Endothelial cell of umbilical vein (primary cell): Measurements from ENCODE around the gene TTLL5. TPM values are rescaled to one million over a fixed set of nuclear protein-coding genes. Genes with fewer than 3 reads are reported as not detected.

Experiments
- BruUV-seq: library from RNA; stranded (reverse); fragments of 400-500 nt; replicated peaks from 2 replicates; lab custom pipeline; 2021; lab: Mats Ljungman, UMichigan
- CTCF ChIA-PET: fragments of 300-600, 350-600 bp; sonication (Branson Sonifier 250); formaldehyde crosslinking; loops from one replicate; lab custom pipeline; 2021; ENCODE audit warnings: antibody characterized with exemption, inconsistent platforms; lab: Charles Lee
- POLR2A ChIA-PET: fragments of 300-600, 350-600 bp; sonication (Branson Sonifier 250); formaldehyde crosslinking; loops from one replicate; lab custom pipeline; 2021; ENCODE audit warnings: antibody characterized with exemption, inconsistent platforms; lab: Charles Lee
- DNase-seq: peaks from one replicate; pipeline ENCODE4 v3.0.0-alpha.2; 2011; ENCODE audit warnings: low read depth, low spot score
- FAIRE-seq: peaks from 2 replicates; lab custom pipeline; 2011; peaks lifted over from hg19 to GRCh38; lab: Jason Lieb, UNC
- H2AFZ ChIP-seq: 2 replicates; pipeline ENCODE4 v1.6.0; 2012; ENCODE audit warnings: low read depth, low read length, control low read depth, inconsistent platforms
- H3K27ac ChIP-seq: 2 replicates; pipeline ENCODE4 v1.5.1; 2011; ENCODE audit warnings: low read depth, mild to moderate bottlenecking, control low read depth, low read length, moderate library complexity; ENCODE audit not compliant: insufficient read depth
- H3K27me3 ChIP-seq, 2 experiments: 2 replicates each; pipeline versions ENCODE4 v1.6.0 to v1.6.1; 2011; ENCODE audit warnings: low read length in 2 of 2, mixed read lengths in 1 of 2; ENCODE audit not compliant: control insufficient read depth in 2 of 2, insufficient read depth in 2 of 2
- H3K36me3 ChIP-seq, 2 experiments: 2 replicates in 1 of 2; 3 replicates in 1 of 2; pipeline ENCODE4 v1.5.1; 2011; ENCODE audit warnings: low read length in 2 of 2, mild to moderate bottlenecking in 1 of 2, moderate library complexity in 1 of 2; ENCODE audit not compliant: control insufficient read depth in 2 of 2, insufficient read depth in 2 of 2; ENCODE audit errors: extremely low read depth in 1 of 2
- H3K4me1 ChIP-seq: 3 replicates; pipeline ENCODE4 v1.5.1; 2011; ENCODE audit warnings: mild to moderate bottlenecking, low read length; ENCODE audit not compliant: control insufficient read depth, insufficient read depth; ENCODE audit errors: extremely low read depth
- H3K4me2 ChIP-seq: 2 replicates; pipeline ENCODE4 v1.6.1; 2011; ENCODE audit warnings: low read length, control low read depth, mixed read lengths; ENCODE audit not compliant: insufficient read depth
- H3K4me3 ChIP-seq, 3 experiments: fragments of 200-600 bp in 1 of 3; sonication (generic), shearing (Covaris generic) in 1 of 3; replicated peaks in 1 of 3; 2 replicates each; pipeline ENCODE4 v1.5.1; 2011 to 2016; ENCODE audit warnings: control low read depth in 3 of 3, low read length in 3 of 3, mild to moderate bottlenecking in 2 of 3, inconsistent platforms in 1 of 3, low read depth in 1 of 3, moderate library complexity in 1 of 3; ENCODE audit not compliant: insufficient read depth in 1 of 3
- H3K79me2 ChIP-seq: 2 replicates; pipeline ENCODE4 v1.6.0; 2012; ENCODE audit warnings: low read length, inconsistent platforms; ENCODE audit not compliant: control insufficient read depth, insufficient read depth
- H3K9ac ChIP-seq: replicated peaks from 2 replicates; pipeline ENCODE3; 2011; ENCODE audit warnings: low read length, control low read depth; ENCODE audit not compliant: insufficient read depth; ENCODE audit errors: extremely low read depth
- H3K9me1 ChIP-seq: replicated peaks from 3 replicates; pipeline ENCODE4 v1.6.0; 2011; ENCODE audit warnings: mild to moderate bottlenecking, low read length; ENCODE audit not compliant: control insufficient read depth, insufficient read depth; ENCODE audit errors: extremely low read depth
- H3K9me3 ChIP-seq: replicated peaks from 2 replicates; pipeline ENCODE4 v1.5.1; 2012; ENCODE audit warnings: low read length, inconsistent platforms; ENCODE audit not compliant: control insufficient read depth, insufficient read depth
- H4K20me1 ChIP-seq: replicated peaks from 2 replicates; pipeline ENCODE3; 2011; ENCODE audit warnings: mild to moderate bottlenecking, low read length; ENCODE audit not compliant: control insufficient read depth, insufficient read depth; ENCODE audit errors: extremely low read depth
- EZH2 ChIP-seq: IDR thresholded peaks from 2 replicates; pipeline ENCODE4 v1.6.1; 2012; ENCODE audit warnings: borderline replicate concordance, low read depth, mild to moderate bottlenecking, moderate library complexity, low read length, inconsistent platforms; ENCODE audit not compliant: severe bottlenecking
- FOS ChIP-seq: IDR thresholded peaks from 2 replicates; pipeline ENCODE4 v1.6.1; 2011; ENCODE audit warnings: mild to moderate bottlenecking, low read length, moderate library complexity, borderline replicate concordance; ENCODE audit not compliant: insufficient read depth
- GATA2 ChIP-seq: IDR thresholded peaks from 2 replicates; pipeline ENCODE4 v1.7.0; 2011; ENCODE audit warnings: low read depth, mild to moderate bottlenecking, moderate library complexity, mixed read lengths, low read length; ENCODE audit not compliant: insufficient read length, insufficient read depth
- JUN ChIP-seq: IDR thresholded peaks from 2 replicates; pipeline ENCODE4 v1.6.1; 2011; ENCODE audit warnings: borderline replicate concordance, low read depth; ENCODE audit not compliant: insufficient read length, insufficient read depth
- MYC ChIP-seq: IDR thresholded peaks from one replicate; pipeline ENCODE4 v1.6.1; 2011; ENCODE audit warnings: mild to moderate bottlenecking, low read depth, low read length
- POLR2A ChIP-seq: IDR thresholded peaks from 2 replicates; pipeline ENCODE4 v1.6.1; 2012; ENCODE audit warnings: low read depth, mild to moderate bottlenecking, control low read depth, low read length
- POLR2AphosphoS5 ChIP-seq: IDR thresholded peaks from 2 replicates; pipeline ENCODE4 v1.6.1; 2012; ENCODE audit warnings: low read depth, mild to moderate bottlenecking, control low read depth, low read length, moderate library complexity; ENCODE audit not compliant: insufficient read depth
- dilution Hi-C: fragments of 300-500 bp; cut with MboI; formaldehyde crosslinking; loops from one replicate; pipeline ENCODE4 v1.15.0; 2019; ENCODE audit warnings: low sequenced_read_pairs; ENCODE audit not compliant: extremely low pct_ligation_motif_present
- intact Hi-C: fragments of 100-400 bp; cut with micrococcal nuclease; formaldehyde crosslinking; loops from one replicate; pipeline ENCODE4 v1.10.0; 2022
- polyA plus RNA-seq, 4 experiments: library from polyadenylated mRNA; depleted of rRNA in 3 of 4; stranded (reverse) in 3 of 4; unstranded in 1 of 4; fragments of >200 nt; gene quantifications; 2 replicates each; pipeline versions ENCODE4 v1.2.1 to v1.2.3, GENCODE V29; 2011 to 2012; ENCODE audit warnings: missing spikeins in 1 of 4
- total RNA-seq: library from RNA; stranded (reverse); gene quantifications from 2 replicates; pipeline ENCODE4 v1.2.3, GENCODE V29; 2021
- TF ChIP-seq, protein P1 (sequence below), 2 donors: IDR thresholded peaks; 1 replicate in 1 of 2; 2 replicates in 1 of 2; pipeline ENCODE4 v1.5.1; 2011; ENCODE audit warnings: low read length in 2 of 2, mild to moderate bottlenecking in 2 of 2, moderate library complexity in 2 of 2, control low read depth in 1 of 2, inconsistent platforms in 1 of 2, low read depth in 1 of 2; ENCODE audit not compliant: insufficient read depth in 1 of 2; ENCODE audit errors: extremely low read depth in 1 of 2
- TF ChIP-seq, protein P2 (sequence below): IDR thresholded peaks from 2 replicates; pipeline ENCODE4 v1.6.1; 2011; ENCODE audit not compliant: insufficient read depth, insufficient read length

The TTLL5 gene
- total and polyA plus RNA-seq, 2 donors (not counting 3 experiments of a cell fraction or from before 2014, with no cell fraction given), result 33.2 to 93.6 TPM

DNA sequence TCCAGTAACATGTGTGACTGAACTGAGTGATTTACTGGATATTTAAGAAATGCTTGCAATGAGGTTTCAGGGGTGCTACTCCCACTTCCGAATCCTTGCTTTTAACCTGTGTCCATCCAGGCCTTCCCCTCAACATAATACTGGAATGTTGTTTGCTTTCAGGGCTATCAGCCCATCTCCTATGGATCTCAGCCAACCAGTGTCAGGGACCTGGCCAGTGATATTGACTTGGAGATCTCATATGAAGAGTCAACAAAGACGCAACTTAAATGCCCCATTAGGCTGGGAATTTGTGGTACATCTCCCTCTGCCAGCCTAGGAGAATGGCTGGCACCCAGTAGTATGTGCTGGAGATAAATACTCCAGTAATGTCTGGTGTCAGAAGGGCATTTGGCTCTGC lies 323.6 kb downstream of the TTLL5 start:
- ChIA-PET POLR2A (no interaction called here), CTCF (interaction anchor here (1.3 to 12.4 kb wide), 4 partner anchors 78 to 273 kb away, joined by 3 to 617 read pairs (median 104); no protein-coding TSS in a partner anchor)
- TF ChIP-seq, protein P1, sequence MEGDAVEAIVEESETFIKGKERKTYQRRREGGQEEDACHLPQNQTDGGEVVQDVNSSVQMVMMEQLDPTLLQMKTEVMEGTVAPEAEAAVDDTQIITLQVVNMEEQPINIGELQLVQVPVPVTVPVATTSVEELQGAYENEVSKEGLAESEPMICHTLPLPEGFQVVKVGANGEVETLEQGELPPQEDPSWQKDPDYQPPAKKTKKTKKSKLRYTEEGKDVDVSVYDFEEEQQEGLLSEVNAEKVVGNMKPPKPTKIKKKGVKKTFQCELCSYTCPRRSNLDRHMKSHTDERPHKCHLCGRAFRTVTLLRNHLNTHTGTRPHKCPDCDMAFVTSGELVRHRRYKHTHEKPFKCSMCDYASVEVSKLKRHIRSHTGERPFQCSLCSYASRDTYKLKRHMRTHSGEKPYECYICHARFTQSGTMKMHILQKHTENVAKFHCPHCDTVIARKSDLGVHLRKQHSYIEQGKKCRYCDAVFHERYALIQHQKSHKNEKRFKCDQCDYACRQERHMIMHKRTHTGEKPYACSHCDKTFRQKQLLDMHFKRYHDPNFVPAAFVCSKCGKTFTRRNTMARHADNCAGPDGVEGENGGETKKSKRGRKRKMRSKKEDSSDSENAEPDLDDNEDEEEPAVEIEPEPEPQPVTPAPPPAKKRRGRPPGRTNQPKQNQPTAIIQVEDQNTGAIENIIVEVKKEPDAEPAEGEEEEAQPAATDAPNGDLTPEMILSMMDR (IDR thresholded peaks at IDR 0.05; ENCODE audit: extremely low read depth in 1 of 2, insufficient read depth in 1 of 2, low read depth in 1 of 2, low read length in 2 of 2), result no peak
- TF ChIP-seq, protein P2, sequence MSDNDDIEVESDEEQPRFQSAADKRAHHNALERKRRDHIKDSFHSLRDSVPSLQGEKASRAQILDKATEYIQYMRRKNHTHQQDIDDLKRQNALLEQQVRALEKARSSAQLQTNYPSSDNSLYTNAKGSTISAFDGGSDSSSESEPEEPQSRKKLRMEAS, result no peak
- no peak for TF ChIP-seq GATA2
- TF ChIP-seq POLR2AphosphoS5, result no peak
- TF ChIP-seq POLR2A, result no peak
- TF ChIP-seq MYC, result no peak
- TF ChIP-seq JUN, result no peak
- no peak for TF ChIP-seq FOS
- TF ChIP-seq EZH2, result no peak
- dilution Hi-C loops (loop anchor here (25.0 kb wide), 1 partner anchor 272 kb away; no protein-coding TSS in a partner anchor), intact Hi-C loops (loop anchor here (5.0 kb wide), 3 partner anchors 168 to 403 kb away; partner anchors contain the start of gene GPATCH2L)
- H3K36me3 ChIP-seq, result no peaks in the 10 kb centered on the region
- no peaks in the 10 kb centered on the region for H4K20me1 ChIP-seq
- H2AFZ ChIP-seq, result no peak overlapping the region
- no peak overlapping the region for H3K4me2 ChIP-seq
- BruUV-seq, result no TSS peak
- no peak overlapping the region for H3K9ac ChIP-seq
- H3K9me3 ChIP-seq, result no peaks in the 10 kb centered on the region
- H3K4me1 ChIP-seq, result peaks cover 48% of the 10 kb centered on the region
- no peaks in the 10 kb centered on the region for H3K27me3 ChIP-seq
- no peaks in the 10 kb centered on the region for H3K79me2 ChIP-seq
- DNase-seq (no peak), FAIRE-seq (no peak)
- no peak overlapping the region for H3K27ac ChIP-seq
- no peaks in the 10 kb centered on the region for H3K9me1 ChIP-seq
- H3K4me3 ChIP-seq, result no peak overlapping the region
